ENCODE results near the gene PXMP2.

DNA sequence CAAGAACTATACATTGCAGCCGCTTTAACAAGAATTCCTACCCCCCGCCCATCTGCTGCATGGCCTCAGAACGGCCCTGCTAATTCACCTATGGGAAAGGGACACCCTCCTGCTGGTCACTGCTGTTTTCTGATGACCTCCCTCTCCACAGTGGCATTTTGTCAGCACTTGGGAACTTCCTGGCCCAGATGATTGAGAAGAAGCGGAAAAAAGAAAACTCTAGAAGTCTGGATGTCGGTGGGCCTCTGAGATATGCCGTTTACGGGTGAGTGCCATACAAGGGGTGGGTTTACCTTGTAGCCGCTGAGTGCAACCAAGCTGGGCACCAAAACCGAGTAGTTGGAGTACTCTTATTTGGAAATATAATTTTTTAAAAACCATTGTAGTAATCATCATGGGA, 2.7 kb downstream of the PXMP2 start:
- TF ChIP-seq, protein P1, sequence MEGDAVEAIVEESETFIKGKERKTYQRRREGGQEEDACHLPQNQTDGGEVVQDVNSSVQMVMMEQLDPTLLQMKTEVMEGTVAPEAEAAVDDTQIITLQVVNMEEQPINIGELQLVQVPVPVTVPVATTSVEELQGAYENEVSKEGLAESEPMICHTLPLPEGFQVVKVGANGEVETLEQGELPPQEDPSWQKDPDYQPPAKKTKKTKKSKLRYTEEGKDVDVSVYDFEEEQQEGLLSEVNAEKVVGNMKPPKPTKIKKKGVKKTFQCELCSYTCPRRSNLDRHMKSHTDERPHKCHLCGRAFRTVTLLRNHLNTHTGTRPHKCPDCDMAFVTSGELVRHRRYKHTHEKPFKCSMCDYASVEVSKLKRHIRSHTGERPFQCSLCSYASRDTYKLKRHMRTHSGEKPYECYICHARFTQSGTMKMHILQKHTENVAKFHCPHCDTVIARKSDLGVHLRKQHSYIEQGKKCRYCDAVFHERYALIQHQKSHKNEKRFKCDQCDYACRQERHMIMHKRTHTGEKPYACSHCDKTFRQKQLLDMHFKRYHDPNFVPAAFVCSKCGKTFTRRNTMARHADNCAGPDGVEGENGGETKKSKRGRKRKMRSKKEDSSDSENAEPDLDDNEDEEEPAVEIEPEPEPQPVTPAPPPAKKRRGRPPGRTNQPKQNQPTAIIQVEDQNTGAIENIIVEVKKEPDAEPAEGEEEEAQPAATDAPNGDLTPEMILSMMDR (IDR thresholded peaks at IDR 0.05) = no peak
- TF ChIP-seq EP300 (IDR thresholded peaks at IDR 0.05) (no peak), POLR2AphosphoS5 (IDR thresholded peaks at IDR 0.05) (no peak)

All from esophagus muscularis mucosa (tissue), 4 donors.